PC-3 (cell line): ENCODE results near the gene DNAAF5.

Experiments
- CTCF ChIP-seq: fragments of 300-600 bp; sonication (generic); conservative IDR thresholded peaks from 2 replicates; pipeline ENCODE4 v1.5.1; 2017; ENCODE audit warnings: antibody characterized with exemption, low read depth, mild to moderate bottlenecking, low read length
- EZH2 ChIP-seq: fragments of 300-600 bp; sonication (generic); IDR thresholded peaks from one replicate; pipeline ENCODE4 v1.6.1; 2017; ENCODE audit warnings: antibody characterized with exemption, mild to moderate bottlenecking, low read length; ENCODE audit not compliant: unreplicated experiment
- EZH2phosphoT487 ChIP-seq: fragments of 300-600 bp; sonication (generic); IDR thresholded peaks from 2 replicates; pipeline ENCODE4 v1.6.1; 2018; ENCODE audit warnings: mild to moderate bottlenecking, antibody characterized with exemption, low read length, borderline replicate concordance

DNA sequence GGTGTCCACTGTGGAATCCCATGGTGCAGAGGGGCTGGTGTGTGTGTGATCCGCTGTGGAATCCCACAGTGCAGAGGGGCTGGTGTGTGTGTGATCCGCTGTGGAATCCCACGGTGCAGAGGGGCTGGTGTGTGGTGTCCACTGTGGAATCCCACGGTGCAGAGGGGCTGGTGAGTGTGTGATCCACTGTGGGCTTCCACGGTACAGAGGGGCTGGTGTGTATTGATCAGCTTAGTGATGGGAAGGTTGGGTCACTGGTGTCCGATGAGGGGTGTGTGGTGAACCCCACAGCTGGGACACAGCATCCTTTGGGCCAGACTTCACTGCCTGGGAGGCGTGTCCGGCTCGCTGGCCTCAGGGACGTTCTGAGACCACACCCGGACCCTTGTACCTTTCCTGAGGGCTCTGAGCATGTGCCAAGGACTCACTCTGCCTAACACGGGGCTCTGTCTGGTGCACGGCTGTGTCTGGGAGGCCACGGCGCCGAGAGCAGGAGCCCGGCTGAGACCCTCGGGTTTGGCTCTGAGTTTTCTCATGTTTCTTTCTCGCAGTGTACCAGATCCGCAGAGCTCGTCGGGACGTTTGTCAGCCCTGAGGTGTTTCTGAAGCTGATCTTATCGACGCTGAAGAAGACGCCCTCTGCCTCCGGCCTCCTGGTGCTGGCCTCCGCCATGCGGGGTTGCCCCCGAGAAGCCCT is 29.9 kb downstream of the DNAAF5 start:
- no peak for TF ChIP-seq CTCF
- no peak for TF ChIP-seq EZH2phosphoT487
- TF ChIP-seq EZH2, result no peak
